DND-41 (cell line): ENCODE results near the gene SEPTIN6.

Source experiments
- ATAC-seq: fragments of 200-7000 bp; cut with Tn5 transposase; 3 replicates; pipeline ENCODE4 v1.9.1; 2021; ENCODE audit warnings: low read depth; ENCODE audit not compliant: insufficient read depth
- DNase-seq: peaks from one replicate; pipeline ENCODE4 v3.0.0-alpha.2; 2020
- H2AFZ ChIP-seq: 2 replicates; pipeline ENCODE4 v1.6.0; 2012; ENCODE audit warnings: low read depth, low read length
- H3K27ac ChIP-seq: 2 replicates; pipeline ENCODE4 v1.5.1; 2012; ENCODE audit warnings: low read length, inconsistent platforms
- H3K27me3 ChIP-seq: fragments of 200-600 bp; sonication (generic); 2 replicates; pipeline ENCODE4 v1.6.0; 2012; ENCODE audit warnings: low read length, mild to moderate bottlenecking, inconsistent platforms; ENCODE audit not compliant: insufficient read depth, poor library complexity
- H3K36me3 ChIP-seq: 2 replicates; pipeline ENCODE4 v1.5.1; 2012; ENCODE audit warnings: low read length, inconsistent platforms; ENCODE audit not compliant: insufficient read depth
- H3K4me1 ChIP-seq: 2 replicates; pipeline ENCODE4 v1.5.1; 2012; ENCODE audit warnings: mild to moderate bottlenecking, low read length; ENCODE audit not compliant: insufficient read depth
- H3K4me2 ChIP-seq: 2 replicates; pipeline ENCODE4 v1.6.0; 2012; ENCODE audit warnings: mild to moderate bottlenecking, moderate library complexity, low read length, inconsistent platforms; ENCODE audit not compliant: insufficient read depth
- H3K4me3 ChIP-seq, 2 experiments: fragments of 200-600 bp in 1 of 2; shearing (Covaris generic) in 1 of 2; 2 replicates each; pipeline ENCODE4 v1.5.1; 2012 to 2016; ENCODE audit warnings: inconsistent platforms in 2 of 2, low read length in 2 of 2, mild to moderate bottlenecking in 2 of 2, low read depth in 1 of 2, moderate library complexity in 1 of 2
- H3K79me2 ChIP-seq: 2 replicates; pipeline ENCODE4 v1.6.0; 2012; ENCODE audit warnings: low read length, inconsistent platforms; ENCODE audit not compliant: insufficient read depth
- H3K9ac ChIP-seq: 2 replicates; pipeline ENCODE4 v1.6.0; 2012; ENCODE audit warnings: low read depth, mild to moderate bottlenecking, inconsistent platforms, low read length, moderate library complexity
- H3K9me3 ChIP-seq: 2 replicates; pipeline ENCODE4 v1.5.1; 2012; ENCODE audit warnings: low read length, moderate library complexity, mild to moderate bottlenecking, inconsistent platforms; ENCODE audit not compliant: insufficient read depth, severe bottlenecking
- H4K20me1 ChIP-seq: 2 replicates; pipeline ENCODE4 v1.6.0; 2012; ENCODE audit warnings: low read length; ENCODE audit not compliant: insufficient read depth
- CTCF ChIP-seq: IDR thresholded peaks from 2 replicates; pipeline ENCODE4 v1.5.1; 2012; ENCODE audit warnings: borderline replicate concordance, low read length, moderate library complexity, mild to moderate bottlenecking; ENCODE audit not compliant: poor library complexity, severe bottlenecking; ENCODE audit errors: extremely low read depth
- EZH2 ChIP-seq: IDR thresholded peaks from 3 replicates; pipeline ENCODE4 v1.6.1; 2012; ENCODE audit warnings: borderline replicate concordance, low read depth, mild to moderate bottlenecking, moderate library complexity, low read length, inconsistent platforms; ENCODE audit not compliant: severe bottlenecking

The SEPTIN6 gene

GRCh38 chrX:119698845-119699244, 5.9 kb upstream of the SEPTIN6 start:
- no peaks in the 10 kb centered on the region for H3K36me3 ChIP-seq
- no peak overlapping the region for H3K4me2 ChIP-seq
- H3K27me3 ChIP-seq: no peaks in the 10 kb centered on the region
- H4K20me1 ChIP-seq: no peaks in the 10 kb centered on the region
- H3K9me3 ChIP-seq: no peaks in the 10 kb centered on the region
- peaks cover 6% of the 10 kb centered on the region for H3K4me1 ChIP-seq
- ATAC-seq (peak; percentile 64; the same call in 1 of the 3 replicates), DNase-seq (no peak)
- no peak overlapping the region for H3K4me3 ChIP-seq
- no peak overlapping the region for H3K9ac ChIP-seq
- no peak overlapping the region for H3K27ac ChIP-seq
- H3K79me2 ChIP-seq: peaks cover 3% of the 10 kb centered on the region
- peak; percentile 73 for TF ChIP-seq CTCF
- TF ChIP-seq EZH2: no peak
- H2AFZ ChIP-seq: no peak overlapping the region

DNA sequence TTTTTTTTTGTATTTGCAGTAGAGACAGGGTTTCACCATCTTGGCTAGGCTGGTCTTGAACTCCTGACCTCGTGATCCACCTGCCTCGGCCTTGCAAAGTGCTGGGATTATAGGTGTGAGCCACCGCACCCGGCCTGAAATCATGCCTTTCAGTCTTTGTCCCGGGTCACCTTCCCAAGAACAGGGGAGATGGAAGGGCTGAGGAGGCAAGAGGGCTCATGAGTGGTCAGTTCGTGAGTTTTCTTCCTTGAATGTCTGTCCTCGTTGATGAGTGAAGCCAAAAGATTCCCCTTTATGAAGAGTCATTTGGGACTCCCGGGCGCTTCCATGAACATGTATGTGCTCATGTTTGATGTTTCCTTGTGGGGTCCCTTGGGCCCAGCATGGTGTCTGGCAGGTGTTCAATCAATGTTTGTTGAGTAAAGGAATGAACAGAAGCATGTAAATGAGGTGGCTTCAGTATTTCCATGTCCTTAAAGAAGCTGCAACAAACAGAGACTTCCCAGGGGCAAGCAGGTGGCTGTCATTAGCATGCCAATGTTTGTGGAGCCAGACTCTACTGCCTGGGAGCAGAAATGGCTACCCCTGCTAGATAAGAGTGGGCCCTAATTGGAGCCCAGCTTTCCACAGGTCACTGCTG, 3.4 kb upstream of the SEPTIN6 start:
- H3K36me3 ChIP-seq: peaks cover 3% of the 10 kb centered on the region; the same call in 1 of the 2 replicates
- DNase-seq: no peak
- H3K79me2 ChIP-seq: peaks cover 25% of the 10 kb centered on the region
- H3K27ac ChIP-seq: no peak overlapping the region
- peaks cover 7% of the 10 kb centered on the region; the same call in 1 of the 2 replicates for H4K20me1 ChIP-seq
- H3K4me3 ChIP-seq: no peak overlapping the region
- H3K9me3 ChIP-seq: no peaks in the 10 kb centered on the region
- H2AFZ ChIP-seq: no peak overlapping the region
- TF ChIP-seq EZH2 (no peak), CTCF (no peak)
- ATAC-seq: no peak
- H3K4me2 ChIP-seq: no peak overlapping the region
- no peaks in the 10 kb centered on the region for H3K27me3 ChIP-seq
- H3K9ac ChIP-seq: no peak overlapping the region
- H3K4me1 ChIP-seq: peaks cover 12% of the 10 kb centered on the region

DNA sequence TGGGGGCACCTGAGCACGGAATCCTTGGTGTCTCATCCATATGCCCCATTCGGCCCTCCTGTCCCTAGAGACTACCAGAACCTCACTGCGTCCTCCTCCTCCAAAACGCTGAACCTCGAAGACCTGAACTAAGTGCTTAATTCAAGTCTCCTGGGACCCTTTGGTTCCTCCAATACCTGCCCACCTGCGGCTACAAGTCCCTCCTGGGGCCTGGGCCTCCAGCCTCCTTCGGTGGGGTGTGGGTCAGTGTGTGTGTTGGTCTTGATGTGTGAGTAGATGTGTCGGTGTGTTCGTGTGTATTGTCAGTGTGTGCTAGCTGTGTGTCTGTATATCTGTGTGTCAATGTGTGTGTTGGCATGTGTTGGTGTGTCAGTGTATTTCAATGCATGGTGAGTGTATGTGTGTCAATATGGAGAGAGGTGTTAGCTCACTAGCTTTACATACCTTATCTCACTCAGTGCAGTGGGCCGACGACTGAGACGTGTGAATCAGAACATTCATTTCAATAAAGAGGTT, 2.6 kb upstream of the SEPTIN6 start:
- Histone ChIP-seq H3K4me1 (peaks cover 20% of the 10 kb centered on the region), H3K27me3 (no peaks in the 10 kb centered on the region), H3K9me3 (no peaks in the 10 kb centered on the region), H4K20me1 (peaks cover 15% of the 10 kb centered on the region), H3K4me3 (no peak overlapping the region), H2AFZ (no peak overlapping the region), H3K9ac (no peak overlapping the region), H3K4me2 (no peak overlapping the region), H3K36me3 (peaks cover 8% of the 10 kb centered on the region; the same call in 1 of the 2 replicates), H3K27ac (no peak overlapping the region), H3K79me2 (peaks cover 33% of the 10 kb centered on the region)
- ATAC-seq: no peak
- no peak for TF ChIP-seq EZH2
- TF ChIP-seq CTCF: no peak
- no peak for DNase-seq
